Measurements from ENCODE around the gene GPATCH4. TPM values are rescaled to one million over a fixed set of nuclear protein-coding genes. Genes with fewer than 3 reads are reported as not detected.

The GPATCH4 gene
- total RNA-seq, 1 experiment from 2014 or later, result 44.4 TPM

DNA sequence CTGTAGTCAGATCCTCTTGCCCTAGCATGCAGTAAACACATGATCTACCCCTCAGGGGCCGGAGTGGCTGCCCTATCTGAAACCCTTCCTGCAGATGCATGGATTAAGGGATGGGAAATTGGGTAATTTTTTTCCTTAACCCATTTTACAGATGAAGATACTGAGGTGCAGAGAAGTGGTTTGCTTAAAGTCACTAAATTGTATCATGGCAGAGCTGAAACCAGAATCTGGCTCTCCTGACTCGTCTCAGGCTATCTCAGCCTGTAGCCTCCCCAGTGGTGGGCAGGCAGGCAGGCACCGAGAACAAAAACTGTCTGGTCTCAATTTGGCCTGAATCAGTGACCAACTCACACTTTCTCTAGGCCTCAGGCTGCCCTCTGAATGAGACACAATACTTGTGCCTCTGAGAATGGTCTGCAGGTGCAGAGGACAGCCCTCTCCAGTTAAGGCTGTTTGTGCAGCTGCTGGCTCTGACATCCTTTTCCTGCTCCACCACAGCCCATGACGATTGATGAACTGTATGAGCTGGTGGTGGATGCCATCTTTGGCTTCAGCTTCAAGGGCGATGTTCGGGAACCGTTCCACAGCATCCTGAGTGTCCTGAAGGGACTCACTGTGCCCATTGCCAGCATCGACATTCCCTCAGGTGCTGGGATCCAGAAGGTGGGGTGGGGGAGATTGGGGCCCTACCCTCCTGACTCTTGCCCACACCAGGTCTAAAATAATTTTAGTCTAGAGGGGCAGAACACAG is 8.2 kb downstream of the GPATCH4 start:
- BruUV-seq (replicated peaks), result no TSS peak
- DNase-seq (ENCODE audit: low read depth, low spot score), result no peak
- ATAC-seq, result no peak
- peak overlapping the region; percentile 71 to 84 for H3K4me3 ChIP-seq (ENCODE audit: low read depth in 2 of 2, low read length in 2 of 2)
- H3K9me3 ChIP-seq (ENCODE audit: control insufficient read depth, insufficient read depth, low read depth, low read length), result no peaks in the 10 kb centered on the region
- in situ Hi-C loops (cut with HindIII; ENCODE audit: low pct_unique_long_range_greater_than_20kb, low sequenced_read_pairs) (no loop called here), intact Hi-C loops (cut with micrococcal nuclease; ENCODE audit: unreplicated experiment) (no loop called here)
- POLR2A ChIA-PET, result interaction anchor here (0.6 to 1.0 kb wide), 2 partner anchors 143 to 209 kb away, joined by 3 to 13 read pairs; no protein-coding TSS in a partner anchor
- CTCF ChIA-PET, result no interaction called here
- H3K4me1 ChIP-seq (ENCODE audit: control insufficient read depth, insufficient read depth, low read length), result peaks cover 19% of the 10 kb centered on the region
- TF ChIP-seq, protein P1, sequence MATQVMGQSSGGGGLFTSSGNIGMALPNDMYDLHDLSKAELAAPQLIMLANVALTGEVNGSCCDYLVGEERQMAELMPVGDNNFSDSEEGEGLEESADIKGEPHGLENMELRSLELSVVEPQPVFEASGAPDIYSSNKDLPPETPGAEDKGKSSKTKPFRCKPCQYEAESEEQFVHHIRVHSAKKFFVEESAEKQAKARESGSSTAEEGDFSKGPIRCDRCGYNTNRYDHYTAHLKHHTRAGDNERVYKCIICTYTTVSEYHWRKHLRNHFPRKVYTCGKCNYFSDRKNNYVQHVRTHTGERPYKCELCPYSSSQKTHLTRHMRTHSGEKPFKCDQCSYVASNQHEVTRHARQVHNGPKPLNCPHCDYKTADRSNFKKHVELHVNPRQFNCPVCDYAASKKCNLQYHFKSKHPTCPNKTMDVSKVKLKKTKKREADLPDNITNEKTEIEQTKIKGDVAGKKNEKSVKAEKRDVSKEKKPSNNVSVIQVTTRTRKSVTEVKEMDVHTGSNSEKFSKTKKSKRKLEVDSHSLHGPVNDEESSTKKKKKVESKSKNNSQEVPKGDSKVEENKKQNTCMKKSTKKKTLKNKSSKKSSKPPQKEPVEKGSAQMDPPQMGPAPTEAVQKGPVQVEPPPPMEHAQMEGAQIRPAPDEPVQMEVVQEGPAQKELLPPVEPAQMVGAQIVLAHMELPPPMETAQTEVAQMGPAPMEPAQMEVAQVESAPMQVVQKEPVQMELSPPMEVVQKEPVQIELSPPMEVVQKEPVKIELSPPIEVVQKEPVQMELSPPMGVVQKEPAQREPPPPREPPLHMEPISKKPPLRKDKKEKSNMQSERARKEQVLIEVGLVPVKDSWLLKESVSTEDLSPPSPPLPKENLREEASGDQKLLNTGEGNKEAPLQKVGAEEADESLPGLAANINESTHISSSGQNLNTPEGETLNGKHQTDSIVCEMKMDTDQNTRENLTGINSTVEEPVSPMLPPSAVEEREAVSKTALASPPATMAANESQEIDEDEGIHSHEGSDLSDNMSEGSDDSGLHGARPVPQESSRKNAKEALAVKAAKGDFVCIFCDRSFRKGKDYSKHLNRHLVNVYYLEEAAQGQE (IDR thresholded peaks at IDR 0.05; ENCODE audit: insufficient read depth in 1 of 2, low read depth in 2 of 2, low read length in 1 of 2), result no peak
- TF ChIP-seq SIN3A (IDR thresholded peaks at IDR 0.05; ENCODE audit: borderline replicate concordance, insufficient read depth, low read depth, low read length), result no peak
- TF ChIP-seq, protein P2, sequence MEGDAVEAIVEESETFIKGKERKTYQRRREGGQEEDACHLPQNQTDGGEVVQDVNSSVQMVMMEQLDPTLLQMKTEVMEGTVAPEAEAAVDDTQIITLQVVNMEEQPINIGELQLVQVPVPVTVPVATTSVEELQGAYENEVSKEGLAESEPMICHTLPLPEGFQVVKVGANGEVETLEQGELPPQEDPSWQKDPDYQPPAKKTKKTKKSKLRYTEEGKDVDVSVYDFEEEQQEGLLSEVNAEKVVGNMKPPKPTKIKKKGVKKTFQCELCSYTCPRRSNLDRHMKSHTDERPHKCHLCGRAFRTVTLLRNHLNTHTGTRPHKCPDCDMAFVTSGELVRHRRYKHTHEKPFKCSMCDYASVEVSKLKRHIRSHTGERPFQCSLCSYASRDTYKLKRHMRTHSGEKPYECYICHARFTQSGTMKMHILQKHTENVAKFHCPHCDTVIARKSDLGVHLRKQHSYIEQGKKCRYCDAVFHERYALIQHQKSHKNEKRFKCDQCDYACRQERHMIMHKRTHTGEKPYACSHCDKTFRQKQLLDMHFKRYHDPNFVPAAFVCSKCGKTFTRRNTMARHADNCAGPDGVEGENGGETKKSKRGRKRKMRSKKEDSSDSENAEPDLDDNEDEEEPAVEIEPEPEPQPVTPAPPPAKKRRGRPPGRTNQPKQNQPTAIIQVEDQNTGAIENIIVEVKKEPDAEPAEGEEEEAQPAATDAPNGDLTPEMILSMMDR (IDR thresholded peaks at IDR 0.05), result no peak
- no peak for TF ChIP-seq TCF7L2 (IDR thresholded peaks at IDR 0.05; ENCODE audit: low read depth, low read length)
- no peak for TF ChIP-seq POLR2AphosphoS5 (IDR thresholded peaks at IDR 0.05; ENCODE audit: low read depth, low read length)
- H3K36me3 ChIP-seq (ENCODE audit: control insufficient read depth, insufficient read depth, low read length), result peaks cover 15% of the 10 kb centered on the region
- H3K27me3 ChIP-seq (ENCODE audit: control insufficient read depth, insufficient read depth, low read length), result no peaks in the 10 kb centered on the region
- H3K27ac ChIP-seq (ENCODE audit: low read length), result peak overlapping the region; percentile 92

DNA sequence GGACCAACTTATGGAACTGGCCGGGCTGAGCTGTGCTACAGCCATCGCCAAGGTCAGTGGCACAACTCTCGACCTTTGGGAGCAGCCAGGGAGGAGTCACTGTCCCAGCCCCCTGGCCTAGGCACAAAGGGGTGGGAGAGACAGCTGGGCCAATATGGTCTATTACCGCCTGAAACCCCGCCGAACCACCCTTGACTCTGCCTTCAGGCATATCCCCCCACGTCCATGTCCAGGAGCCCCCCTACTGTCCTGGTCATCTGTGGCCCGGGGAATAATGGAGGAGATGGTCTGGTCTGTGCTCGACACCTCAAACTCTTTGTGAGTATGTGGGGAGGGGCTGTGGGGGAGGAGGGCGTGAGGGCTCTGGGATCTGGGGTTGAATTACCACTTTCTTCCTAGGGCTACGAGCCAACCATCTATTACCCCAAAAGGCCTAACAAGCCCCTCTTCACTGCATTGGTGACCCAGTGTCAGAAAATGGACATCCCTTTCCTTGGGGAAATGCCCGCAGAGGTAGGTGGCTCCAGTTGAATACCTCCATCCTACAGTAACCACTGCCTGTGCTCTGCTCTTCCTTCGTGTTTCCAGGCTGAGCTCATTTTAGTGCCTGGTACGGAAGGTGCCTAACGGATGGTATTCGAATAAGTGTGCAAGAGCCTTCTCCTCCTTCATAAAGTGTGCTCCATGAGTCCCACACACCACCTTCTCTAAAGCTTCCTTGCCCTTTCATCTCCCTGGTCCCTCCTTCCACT is 8.9 kb downstream of the GPATCH4 start:
- Histone ChIP-seq H3K4me1 (ENCODE audit: control insufficient read depth, insufficient read depth, low read length) (peaks cover 24% of the 10 kb centered on the region), H3K36me3 (ENCODE audit: control insufficient read depth, insufficient read depth, low read length) (peaks cover 13% of the 10 kb centered on the region), H3K27ac (ENCODE audit: low read length) (peak overlapping the region; percentile 92), H3K9me3 (ENCODE audit: control insufficient read depth, insufficient read depth, low read depth, low read length) (no peaks in the 10 kb centered on the region), H3K27me3 (ENCODE audit: control insufficient read depth, insufficient read depth, low read length) (no peaks in the 10 kb centered on the region), H3K4me3 (ENCODE audit: low read depth in 2 of 2, low read length in 2 of 2) (peak overlapping the region; percentile 71 to 84)
- intact Hi-C loops (cut with micrococcal nuclease; ENCODE audit: unreplicated experiment) (no loop called here), in situ Hi-C loops (cut with HindIII; ENCODE audit: low pct_unique_long_range_greater_than_20kb, low sequenced_read_pairs) (no loop called here)
- DNase-seq (ENCODE audit: low read depth, low spot score) (no peak), ATAC-seq (no peak; the same call in 1 of the 2 replicates)
- TF ChIP-seq, protein P1 (IDR thresholded peaks at IDR 0.05; ENCODE audit: insufficient read depth in 1 of 2, low read depth in 2 of 2, low read length in 1 of 2), result no peak
- peak; percentile 63 for TF ChIP-seq POLR2AphosphoS5 (IDR thresholded peaks at IDR 0.05; ENCODE audit: low read depth, low read length)
- no peak for TF ChIP-seq TCF7L2 (IDR thresholded peaks at IDR 0.05; ENCODE audit: low read depth, low read length)
- ChIA-PET POLR2A (interaction anchor here (0.5 to 1.0 kb wide), 2 partner anchors 143 to 147 kb away, joined by 8 to 13 read pairs; no protein-coding TSS in a partner anchor), CTCF (no interaction called here)
- BruUV-seq (replicated peaks), result TSS peak; percentile 82

All from Panc1 (cell line).